ENCODE data around the gene RANBP3L.

The RANBP3L gene

GRCh38 chr5:36206913-36207312, 94.8 kb downstream of the RANBP3L start:
- no peaks in the 10 kb centered on the region for H3K9me2 ChIP-seq (replicated peaks; ENCODE audit: insufficient read depth, low read length)
- H2AFZ ChIP-seq (ENCODE audit: low read depth, low read length, severe bottlenecking) = no peak overlapping the region

GRCh38 chr5:36205329-36205728, 96.4 kb downstream of the RANBP3L start:
- Histone ChIP-seq H3K9ac (ENCODE audit: low read length) (no peak overlapping the region), H3K36me3 (ENCODE audit: low read length) (no peaks in the 10 kb centered on the region)
- TF ChIP-seq EZH2phosphoT487 (conservative IDR thresholded peaks at IDR 0.05; ENCODE audit: low read length) (no peak), CTCF (IDR thresholded peaks at IDR 0.05; ENCODE audit: insufficient read depth, low read length, poor library complexity, severe bottlenecking) (no peak)

More at GRCh38 chr5:36206913-36207312, 94.8 kb downstream of the RANBP3L start:
- no peaks in the 10 kb centered on the region for H3K79me2 ChIP-seq (ENCODE audit: insufficient read depth, low read length)
- TF ChIP-seq CTCF (IDR thresholded peaks at IDR 0.05; ENCODE audit: insufficient read depth, low read length, poor library complexity, severe bottlenecking) (no peak), EZH2phosphoT487 (conservative IDR thresholded peaks at IDR 0.05; ENCODE audit: low read length) (no peak)
- no peak overlapping the region for H3K9ac ChIP-seq (ENCODE audit: low read length)
- H3K36me3 ChIP-seq (ENCODE audit: low read length) = no peaks in the 10 kb centered on the region
- H3K27me3 ChIP-seq (ENCODE audit: low read length) = no peaks in the 10 kb centered on the region
- no peaks in the 10 kb centered on the region for H4K20me1 ChIP-seq (ENCODE audit: low read depth, low read length)
- no peaks in the 10 kb centered on the region for H3F3A ChIP-seq (ENCODE audit: insufficient read depth)
- no peak overlapping the region for H3K4me2 ChIP-seq (ENCODE audit: low read depth, low read length, poor library complexity, severe bottlenecking)
- H3K27ac ChIP-seq (ENCODE audit: low read depth, low read length) = no peak overlapping the region
- no peaks in the 10 kb centered on the region for H3K9me3 ChIP-seq (ENCODE audit: insufficient read depth, low read length)
- no peak overlapping the region for H3K4me3 ChIP-seq (ENCODE audit: insufficient read depth, low read length, poor library complexity, severe bottlenecking)

GRCh38 chr5:36202521-36202961, 99.2 kb downstream of the RANBP3L start:
- Histone ChIP-seq H3K4me2 (ENCODE audit: low read depth, low read length, poor library complexity, severe bottlenecking) (no peak overlapping the region), H2AFZ (ENCODE audit: low read depth, low read length, severe bottlenecking) (no peak overlapping the region), H3K9me3 (ENCODE audit: insufficient read depth, low read length) (no peaks in the 10 kb centered on the region), H3K4me3 (ENCODE audit: insufficient read depth, low read length, poor library complexity, severe bottlenecking) (no peak overlapping the region), H3K27me3 (ENCODE audit: low read length) (no peaks in the 10 kb centered on the region), H3K79me2 (ENCODE audit: insufficient read depth, low read length) (no peaks in the 10 kb centered on the region), H3K27ac (ENCODE audit: low read depth, low read length) (no peak overlapping the region), H3F3A (ENCODE audit: insufficient read depth) (no peaks in the 10 kb centered on the region), H4K20me1 (ENCODE audit: low read depth, low read length) (no peaks in the 10 kb centered on the region), H3K9me2 (replicated peaks; ENCODE audit: insufficient read depth, low read length) (no peaks in the 10 kb centered on the region), H3K9ac (ENCODE audit: low read length) (no peak overlapping the region), H3K36me3 (ENCODE audit: low read length) (no peaks in the 10 kb centered on the region)
- TF ChIP-seq CTCF (IDR thresholded peaks at IDR 0.05; ENCODE audit: insufficient read depth, low read length, poor library complexity, severe bottlenecking) (no peak), EZH2phosphoT487 (conservative IDR thresholded peaks at IDR 0.05; ENCODE audit: low read length) (no peak)

More at GRCh38 chr5:36205329-36205728, 96.4 kb downstream of the RANBP3L start:
- Histone ChIP-seq H3K9me3 (ENCODE audit: insufficient read depth, low read length) (no peaks in the 10 kb centered on the region), H3K4me3 (ENCODE audit: insufficient read depth, low read length, poor library complexity, severe bottlenecking) (no peak overlapping the region), H3K27ac (ENCODE audit: low read depth, low read length) (no peak overlapping the region), H2AFZ (ENCODE audit: low read depth, low read length, severe bottlenecking) (no peak overlapping the region), H3K79me2 (ENCODE audit: insufficient read depth, low read length) (no peaks in the 10 kb centered on the region), H3K9me2 (replicated peaks; ENCODE audit: insufficient read depth, low read length) (no peaks in the 10 kb centered on the region), H3K4me2 (ENCODE audit: low read depth, low read length, poor library complexity, severe bottlenecking) (no peak overlapping the region), H4K20me1 (ENCODE audit: low read depth, low read length) (no peaks in the 10 kb centered on the region), H3F3A (ENCODE audit: insufficient read depth) (no peaks in the 10 kb centered on the region), H3K27me3 (ENCODE audit: low read length) (no peaks in the 10 kb centered on the region)

Measured in SU-DHL-6 (cell line).